T47D (cell line): ENCODE results near the gene CYP4F8.
"Not testable (repeated sequence)": the region's sequence is repeated elsewhere in the genome, so short reads cannot be mapped to it uniquely, and the experiment has no call there.

Source experiments
- DNase-seq, 2 experiments: peaks; one replicate each; pipeline versions ENCODE4 v3.0.0 to v3.0.0-alpha.2; 2011 to 2012; ENCODE audit warnings: low read depth in 1 of 2, low spot score in 1 of 2
- JUND ChIP-seq: IDR thresholded peaks from 2 replicates; pipeline ENCODE4 v1.6.1; 2012; ENCODE audit warnings: low read depth
- in situ Hi-C: cut with HindIII; loops from 2 replicates; pipeline ENCODE4 v1.10.0; 2016; ENCODE audit warnings: low sequenced_read_pairs, low pct_unique_long_range_greater_than_20kb

Gene CYP4F8

DNA sequence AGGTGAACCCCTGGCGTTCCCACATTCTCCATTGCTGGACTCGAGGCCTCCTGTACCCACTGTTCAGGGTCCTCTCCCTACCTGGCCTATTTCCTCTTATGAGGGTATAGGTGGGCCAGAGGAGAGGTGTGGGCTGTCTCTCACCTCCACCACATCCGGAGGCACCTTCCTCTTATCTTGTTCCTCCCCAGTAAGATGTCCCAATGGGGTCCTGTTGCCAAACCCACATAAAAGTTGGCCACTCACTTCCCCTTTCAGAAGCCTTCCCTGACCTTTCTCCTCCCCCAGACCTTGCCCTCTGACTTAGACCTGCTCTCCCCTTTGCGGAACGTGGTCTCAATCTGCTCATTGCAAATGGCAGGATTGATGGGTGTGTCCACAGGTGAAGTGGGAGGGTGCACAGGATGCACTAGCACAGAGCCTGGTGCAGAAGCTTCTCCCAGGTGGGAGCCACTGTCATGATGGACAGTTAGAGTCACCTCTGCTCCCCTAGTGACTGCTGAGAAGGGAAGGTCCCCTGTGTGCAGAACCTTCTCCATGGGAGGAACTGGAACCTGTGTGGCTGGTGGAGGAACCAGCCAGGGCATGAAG, 27.0 kb downstream of the CYP4F8 start:
- in situ Hi-C loops = no loop called here
- no peak for TF ChIP-seq JUND
- DNase-seq = no peak

DNA sequence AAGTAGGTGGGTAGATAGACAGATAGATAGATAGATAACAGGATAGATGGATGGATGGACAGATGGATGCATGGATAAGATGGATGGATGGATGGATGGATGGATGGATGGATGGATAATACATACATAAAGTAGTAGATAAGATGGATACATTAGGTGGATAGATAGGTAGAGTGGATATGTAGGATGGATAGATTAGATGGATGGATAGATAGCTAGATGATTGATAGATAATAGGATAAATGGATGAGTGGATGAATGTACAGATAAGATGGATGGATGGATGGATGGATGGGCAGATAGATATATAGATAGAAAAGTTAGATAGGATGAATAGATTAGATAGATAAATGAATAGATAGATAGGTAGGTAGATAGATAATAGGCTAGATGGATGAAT, 27.8 kb downstream of the CYP4F8 start:
- no peak for DNase-seq
- TF ChIP-seq JUND = no peak
- in situ Hi-C loops = no loop called here

GRCh38 chr19:15643387-15643786, 28.4 kb downstream of the CYP4F8 start:
- no peak for TF ChIP-seq JUND
- in situ Hi-C loops = no loop called here
- DNase-seq = no peak

DNA sequence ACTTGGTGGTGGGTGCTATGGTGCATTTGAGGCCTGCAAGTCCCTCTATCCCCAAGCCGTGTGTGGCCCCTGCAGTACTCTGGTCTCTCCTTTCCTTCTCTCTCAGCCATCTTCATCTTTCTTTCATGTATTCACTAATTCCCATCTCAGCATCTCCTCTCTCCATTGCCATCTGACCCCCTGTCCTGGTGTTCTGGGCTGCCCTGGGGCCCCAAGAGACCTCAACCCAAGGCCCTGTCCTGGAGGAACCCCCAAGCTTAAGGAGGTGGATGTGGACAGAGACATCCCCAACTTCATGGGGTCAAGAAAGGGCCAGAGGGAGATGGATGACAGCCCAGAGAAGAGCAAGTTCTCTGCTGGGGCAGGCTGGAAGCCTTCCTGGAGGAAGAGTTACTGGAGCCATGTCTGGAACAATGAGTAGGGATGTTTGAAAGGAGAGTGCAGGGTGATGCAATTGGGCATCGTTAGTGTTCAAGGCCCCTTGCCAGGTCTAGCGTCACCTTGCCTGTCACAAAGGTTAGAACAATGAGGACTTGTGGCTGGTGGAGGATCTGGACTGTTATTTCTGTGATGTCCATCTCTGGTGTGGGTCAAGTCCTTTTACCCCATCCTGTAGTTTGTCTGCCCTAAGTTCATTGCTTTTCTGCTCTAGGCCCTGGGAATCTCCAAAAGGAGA, 29.2 kb downstream of the CYP4F8 start:
- no peak for TF ChIP-seq JUND
- in situ Hi-C loops = no loop called here
- no peak for DNase-seq

GRCh38 chr19:15644816-15645215, 29.8 kb downstream of the CYP4F8 start:
- no peak for DNase-seq
- in situ Hi-C loops = no loop called here
- TF ChIP-seq JUND = no peak

DNA sequence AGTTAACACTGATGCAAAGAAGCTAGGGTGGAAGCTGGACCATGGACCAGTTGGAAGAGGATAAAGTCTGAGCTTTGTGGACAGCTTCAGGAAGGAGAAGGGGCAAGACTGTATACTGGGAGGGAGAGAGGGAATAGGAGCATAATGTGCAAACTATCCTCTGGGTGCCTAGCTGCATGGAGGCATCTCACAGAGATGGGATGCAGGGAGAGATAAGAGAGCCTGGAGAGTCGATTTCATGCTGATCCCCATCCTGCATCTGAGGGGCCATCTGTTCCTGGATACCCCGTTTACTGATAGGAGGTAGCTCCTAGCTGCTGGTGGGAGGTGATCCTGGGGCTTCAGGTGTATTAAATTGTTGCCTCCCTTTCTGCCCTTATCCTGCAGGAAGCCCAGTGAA, 34.5 kb downstream of the CYP4F8 start:
- in situ Hi-C loops = no loop called here

DNA sequence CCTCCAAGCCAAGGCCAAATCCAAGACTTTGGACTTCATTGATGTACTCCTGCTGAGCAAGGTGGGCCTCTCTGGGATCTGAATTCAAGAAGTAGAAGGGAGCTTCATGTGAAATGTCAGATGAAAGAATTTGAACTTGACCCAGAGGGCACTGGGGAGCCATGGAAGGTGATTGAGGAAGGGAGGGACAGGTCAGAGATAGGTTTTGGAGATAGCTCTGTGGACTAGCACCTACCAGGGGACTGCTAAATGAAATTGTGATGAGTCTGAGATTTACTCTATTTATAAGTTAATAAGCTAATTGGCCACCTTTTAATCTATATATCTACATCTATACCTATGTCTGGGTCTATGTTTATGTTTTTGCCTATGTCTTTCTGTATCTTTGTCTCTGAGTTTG, 35.1 kb downstream of the CYP4F8 start:
- DNase-seq, in situ Hi-C loops: not testable (repeated sequence)

More for the DNA sequence above, 34.5 kb downstream of the CYP4F8 start:
- TF ChIP-seq JUND = no peak
- no peak for DNase-seq

GRCh38 chr19:15651791-15652190, 36.8 kb downstream of the CYP4F8 start:
- no peak for TF ChIP-seq JUND
- DNase-seq = no peak
- in situ Hi-C loops = no loop called here

DNA sequence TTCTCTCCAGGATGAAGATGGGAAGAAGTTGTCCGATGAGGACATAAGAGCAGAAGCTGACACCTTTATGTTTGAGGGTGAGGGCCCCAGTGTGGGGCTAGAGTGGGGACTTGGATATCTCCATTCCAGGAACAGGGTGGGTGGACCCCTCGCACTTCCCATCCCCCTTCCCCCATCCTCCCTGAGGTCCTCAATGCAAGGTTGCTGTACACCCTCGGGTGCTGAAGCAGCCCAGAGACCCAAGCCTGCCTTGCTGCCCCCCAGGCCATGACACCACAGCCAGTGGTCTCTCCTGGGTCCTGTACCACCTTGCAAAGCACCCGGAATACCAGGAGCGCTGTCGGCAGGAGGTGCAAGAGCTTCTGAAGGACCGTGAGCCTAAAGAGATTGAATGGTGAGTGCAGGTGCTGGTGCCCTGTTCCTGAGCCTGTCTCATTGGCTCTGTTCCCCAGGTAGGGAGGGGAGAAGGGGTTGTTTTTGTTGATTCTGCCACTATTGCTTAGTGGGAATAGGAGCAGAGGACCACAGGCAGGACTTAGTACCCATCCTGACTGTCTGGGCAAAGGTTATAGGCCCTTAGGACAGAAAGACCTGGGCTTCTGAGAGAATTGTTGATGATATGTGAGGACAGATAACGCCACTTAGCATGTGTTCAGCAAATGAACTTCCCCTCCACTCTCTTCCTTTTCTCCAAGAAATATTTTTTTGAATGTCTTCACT, 37.7 kb downstream of the CYP4F8 start:
- in situ Hi-C loops = no loop called here
- no peak for TF ChIP-seq JUND
- no peak for DNase-seq

GRCh38 chr19:15656467-15656866, 41.4 kb downstream of the CYP4F8 start:
- in situ Hi-C loops = no loop called here
- TF ChIP-seq JUND = no peak
- DNase-seq = no peak

GRCh38 chr19:15663247-15663646, 48.2 kb downstream of the CYP4F8 start:
- DNase-seq = no peak
- TF ChIP-seq JUND = no peak
- in situ Hi-C loops = no loop called here

- TF ChIP-seq JUND = no peak
- no peak for DNase-seq
- in situ Hi-C loops = no loop called here
Observed at GRCh38 chr19:15666186-15666585, 51.2 kb downstream of the CYP4F8 start.

DNA sequence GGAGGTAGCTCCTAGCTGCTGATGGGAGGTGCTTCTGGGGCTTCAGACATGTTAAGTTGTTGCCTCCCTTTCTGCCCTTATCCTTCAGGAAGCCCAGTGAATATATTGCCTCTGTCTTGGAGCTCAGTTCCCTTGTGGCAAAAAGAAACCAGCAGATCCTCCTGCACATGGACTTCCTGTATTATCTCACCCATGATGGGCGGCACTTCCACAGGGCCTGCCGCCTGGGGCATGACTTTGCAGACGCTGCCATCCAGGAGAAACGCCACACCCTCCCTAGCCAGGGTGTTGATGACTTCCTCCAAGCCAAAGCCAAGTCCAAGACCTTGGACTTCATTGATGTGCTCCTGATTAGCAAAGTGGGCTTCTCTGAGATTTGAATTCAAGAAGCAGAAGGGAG, 51.9 kb downstream of the CYP4F8 start:
- in situ Hi-C loops = no loop called here
- no peak for TF ChIP-seq JUND
- DNase-seq = no peak
